GM12878 (cell line): ENCODE data around the gene SV2B. TPM values are rescaled to one million over a fixed set of nuclear protein-coding genes. Genes with fewer than 3 reads are reported as not detected.

Source experiments
- ATAC-seq: fragments of 200-7000 bp; cut with Tn5 transposase; 3 replicates; pipeline ENCODE4 v1.9.1; 2020; ENCODE audit warnings: mild to moderate bottlenecking, moderate library complexity
- BruUV-seq: library from RNA; stranded (reverse); fragments of 400-500 nt; replicated peaks from 2 replicates; lab custom pipeline; 2021; lab: Mats Ljungman, UMichigan
- CTCF ChIA-PET: fragments of 300-600 bp; sonication (Branson Sonifier 250); formaldehyde crosslinking; extraction: SDS; loops from one replicate; lab custom pipeline; 2021; ENCODE audit warnings: inconsistent platforms; lab: Yijun Ruan, JAX
- POLR2A ChIA-PET: fragments of 350-600 bp; formaldehyde crosslinking; extraction: SDS; loops from one replicate; lab custom pipeline; 2021; ENCODE audit warnings: inconsistent platforms; lab: Charles Lee
- RAD21 ChIA-PET: fragments of 300-600 bp; sonication (Branson Sonifier 250); formaldehyde crosslinking; loops from one replicate; lab custom pipeline; 2023; ENCODE audit warnings: antibody characterized with exemption; ENCODE audit not compliant: unreplicated experiment; lab: Charles Lee
- SMC1A ChIA-PET: fragments of 300-600 bp; sonication (Branson Sonifier 250); formaldehyde crosslinking; loops from one replicate; lab custom pipeline; 2023; ENCODE audit not compliant: unreplicated experiment, uncharacterized antibody; lab: Charles Lee
- DNase-seq: peaks from one replicate; pipeline ENCODE4 v3.0.0-alpha.2; 2011; ENCODE audit warnings: low read depth, low spot score
- FAIRE-seq: peaks from 3 replicates; lab custom pipeline; 2011; peaks lifted over from hg19 to GRCh38; lab: Jason Lieb, UNC
- H2AFZ ChIP-seq: 2 replicates; pipeline ENCODE4 v1.6.0; 2011; ENCODE audit warnings: low read depth, low read length, control low read depth; ENCODE audit not compliant: control insufficient read depth
- H3K27ac ChIP-seq: 2 replicates; pipeline ENCODE4 v1.5.1; 2011; ENCODE audit warnings: control low read depth; ENCODE audit not compliant: control insufficient read depth, insufficient read depth
- H3K27me3 ChIP-seq, 2 experiments: replicated peaks in 1 of 2; 2 replicates each; pipeline versions ENCODE4 v1.6.0 to v1.6.1; 2011; ENCODE audit warnings: low read length in 1 of 2; ENCODE audit not compliant: control insufficient read depth in 2 of 2, insufficient read depth in 2 of 2
- H3K36me3 ChIP-seq, 2 experiments: 2 replicates each; pipeline ENCODE4 v1.5.1; 2011; ENCODE audit warnings: low read length in 1 of 2; ENCODE audit not compliant: control insufficient read depth in 2 of 2, insufficient read depth in 2 of 2
- H3K4me1 ChIP-seq: 2 replicates; pipeline ENCODE4 v1.6.1; 2011; ENCODE audit warnings: mild to moderate bottlenecking, low read length, moderate library complexity, mixed read lengths; ENCODE audit not compliant: control insufficient read depth, insufficient read depth
- H3K4me2 ChIP-seq: 2 replicates; pipeline ENCODE4 v1.6.0; 2011; ENCODE audit warnings: control low read depth; ENCODE audit not compliant: control insufficient read depth, insufficient read depth
- H3K4me3 ChIP-seq: fragments of 200-600 bp; sonication (generic); 2 replicates; pipeline ENCODE4 v1.5.1; 2016
- H3K79me2 ChIP-seq: 2 replicates; pipeline ENCODE4 v1.6.0; 2011; ENCODE audit warnings: low read length; ENCODE audit not compliant: control insufficient read depth, insufficient read depth
- H3K9ac ChIP-seq: 2 replicates; pipeline ENCODE4 v1.8.0; 2011; ENCODE audit warnings: low read length, control low read depth, mixed read lengths; ENCODE audit not compliant: control insufficient read depth, insufficient read depth
- H3K9me3 ChIP-seq: replicated peaks from 3 replicates; pipeline ENCODE4 v1.5.1; 2011; ENCODE audit warnings: mild to moderate bottlenecking, low read length; ENCODE audit not compliant: control insufficient read depth, insufficient read depth
- H4K20me1 ChIP-seq: 2 replicates; pipeline ENCODE4 v1.6.0; 2011; ENCODE audit not compliant: control insufficient read depth, insufficient read depth
- CREB1 ChIP-seq: IDR thresholded peaks from 2 replicates; pipeline ENCODE4 v1.6.1; 2012; ENCODE audit warnings: low read depth, mild to moderate bottlenecking, inconsistent platforms
- NR2C1 ChIP-seq: fragments of 450-650 bp; IDR thresholded peaks from 2 replicates; pipeline ENCODE4 v1.6.1; 2017; ENCODE audit warnings: antibody characterized with exemption, mild to moderate bottlenecking, moderate library complexity
- STAT3 ChIP-seq: IDR thresholded peaks from 2 replicates; pipeline ENCODE4 v1.6.1; 2011; ENCODE audit warnings: low read depth, low read length, improper control_type of control experiment
- SUZ12 ChIP-seq: fragments of 200-600 bp; sonication (generic); IDR thresholded peaks from one replicate; pipeline ENCODE4 v1.6.1; 2018; ENCODE audit warnings: antibody characterized with exemption, mild to moderate bottlenecking; ENCODE audit not compliant: unreplicated experiment
- TARDBP ChIP-seq: IDR thresholded peaks from 2 replicates; pipeline ENCODE4 v1.6.1; 2016; ENCODE audit warnings: borderline replicate concordance
- TCF12 ChIP-seq: IDR thresholded peaks from 2 replicates; pipeline ENCODE4 v1.6.1; 2011; ENCODE audit warnings: low read depth, mild to moderate bottlenecking, low read length
- TCF3 ChIP-seq: IDR thresholded peaks from 2 replicates; pipeline ENCODE4 v1.6.1; 2012; ENCODE audit warnings: low read depth, mild to moderate bottlenecking, low read length, borderline replicate concordance; ENCODE audit not compliant: insufficient read depth
- USF1 ChIP-seq: IDR thresholded peaks from 2 replicates; pipeline ENCODE4 v1.6.1; 2011; ENCODE audit warnings: borderline replicate concordance, low read depth, mild to moderate bottlenecking, moderate library complexity, mixed read lengths, low read length; ENCODE audit not compliant: insufficient read depth; ENCODE audit errors: extremely low read length
- WGBS: methylation state at CpG from one replicate; pipeline ENCODE4 v1.1.6; 2016; ENCODE audit warnings: low lambda C conversion rate; ENCODE audit not compliant: insufficient replicate concordance, insufficient coverage; ENCODE audit errors: missing lambda C conversion rate; 5-methylcytosine and 5-hydroxymethylcytosine counted together
- in situ Hi-C: fragments of 300-500 bp; cut with MboI; formaldehyde crosslinking; loops from 9 replicates; pipeline ENCODE4 v1.14.3; 2018; ENCODE audit warnings: mixed read lengths
- intact Hi-C: fragments of 100-400 bp; cut with micrococcal nuclease; formaldehyde crosslinking; loops from one replicate; pipeline ENCODE4 v1.14.2; 2022; ENCODE audit not compliant: unreplicated experiment
- polyA plus RNA-seq, 11 experiments: library from polyadenylated mRNA; depleted of rRNA in 4 of 11; unstranded in 6 of 11; stranded (reverse) in 5 of 11; fragments of >200 nt; fragmentation: Nextera tagmentation in 4 of 11; fragmentation: Illumina TruSeq in 1 of 11; extraction: Ambion mirVana in 4 of 11; extraction: Trizol in 1 of 11; gene quantifications; 1 replicate in 1 of 11; 2 replicates in 10 of 11; pipeline versions ENCODE4 v1.2.1 to v1.2.3, GENCODE V29; 2011 to 2016; ENCODE audit warnings: inconsistent platforms in 2 of 11, missing spikeins in 2 of 11, low read depth in 1 of 11
- total RNA-seq, 4 experiments: library from RNA; depleted of rRNA in 3 of 4; stranded (reverse); fragments of >200 nt in 3 of 4; fragmentation: Illumina TruSeq in 1 of 4; extraction: Trizol in 1 of 4; gene quantifications; 2 replicates each; pipeline versions ENCODE4 v1.2.1 to v1.2.3, GENCODE V29; 2013 to 2021
- TF ChIP-seq, protein P1 (sequence below): fragments of 450-650 bp; IDR thresholded peaks from 2 replicates; pipeline ENCODE4 v1.6.1; 2014; ENCODE audit warnings: mild to moderate bottlenecking
- TF ChIP-seq, protein P2 (sequence below): fragments of 450-650 bp; formaldehyde crosslinking; IDR thresholded peaks from 2 replicates; pipeline ENCODE4 v1.4.0; 2022; ENCODE audit warnings: mild to moderate bottlenecking, moderate library complexity
- TF ChIP-seq, protein P3 (sequence below): fragments of 450-650 bp; IDR thresholded peaks from 2 replicates; pipeline ENCODE4 v1.6.1; 2017; ENCODE audit warnings: mild to moderate bottlenecking, moderate library complexity

Gene SV2B
- total and polyA plus RNA-seq, 10 of the 15 experiments (the other 5 are each of a cell fraction or from before 2014, with no cell fraction given): 0.03 to 1.7 (median 1.3) TPM

- TF ChIP-seq SUZ12: no peak
- TF ChIP-seq STAT3: no peak
Measured at GRCh38 chr15:91304786-91305185, 204.7 kb downstream of the SV2B start (continued).

GRCh38 chr15:91306144-91306543, 206.1 kb downstream of the SV2B start:
- in situ Hi-C loops: no loop called here
- no peak overlapping the region for H3K9ac ChIP-seq
- ChIA-PET POLR2A (no interaction called here), CTCF (no interaction called here), SMC1A (no interaction called here), RAD21 (no interaction called here)
- no peak for DNase-seq
- H3K4me2 ChIP-seq: no peak overlapping the region
- H2AFZ ChIP-seq: no peak overlapping the region
- no peaks in the 10 kb centered on the region for H3K36me3 ChIP-seq
- FAIRE-seq: no peak
- H3K9me3 ChIP-seq: no peaks in the 10 kb centered on the region
- H3K4me1 ChIP-seq: no peaks in the 10 kb centered on the region
- 7% methylated on average over 7 of the region's 7 CpGs for WGBS
- no peak overlapping the region for H3K4me3 ChIP-seq
- H3K27ac ChIP-seq: no peak overlapping the region
- intact Hi-C loops: loop anchor here (10.0 kb wide), 2 partner anchors 209 to 399 kb away; no protein-coding TSS in a partner anchor
- H3K27me3 ChIP-seq: peaks cover 0 to 3% of the 10 kb centered on the region in 2 experiments; a peak in 1 of 4 replicates
- no peaks in the 10 kb centered on the region for H4K20me1 ChIP-seq
- no peaks in the 10 kb centered on the region for H3K79me2 ChIP-seq
- no TSS peak for BruUV-seq
- no peak for ATAC-seq
- TF ChIP-seq USF1: no peak
- no peak for TF ChIP-seq TCF3
- TF ChIP-seq, protein P1, sequence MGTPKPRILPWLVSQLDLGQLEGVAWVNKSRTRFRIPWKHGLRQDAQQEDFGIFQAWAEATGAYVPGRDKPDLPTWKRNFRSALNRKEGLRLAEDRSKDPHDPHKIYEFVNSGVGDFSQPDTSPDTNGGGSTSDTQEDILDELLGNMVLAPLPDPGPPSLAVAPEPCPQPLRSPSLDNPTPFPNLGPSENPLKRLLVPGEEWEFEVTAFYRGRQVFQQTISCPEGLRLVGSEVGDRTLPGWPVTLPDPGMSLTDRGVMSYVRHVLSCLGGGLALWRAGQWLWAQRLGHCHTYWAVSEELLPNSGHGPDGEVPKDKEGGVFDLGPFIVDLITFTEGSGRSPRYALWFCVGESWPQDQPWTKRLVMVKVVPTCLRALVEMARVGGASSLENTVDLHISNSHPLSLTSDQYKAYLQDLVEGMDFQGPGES: no peak
- TF ChIP-seq NR2C1: no peak
- TF ChIP-seq TARDBP: no peak
- no peak for TF ChIP-seq CREB1
- TF ChIP-seq, protein P2, sequence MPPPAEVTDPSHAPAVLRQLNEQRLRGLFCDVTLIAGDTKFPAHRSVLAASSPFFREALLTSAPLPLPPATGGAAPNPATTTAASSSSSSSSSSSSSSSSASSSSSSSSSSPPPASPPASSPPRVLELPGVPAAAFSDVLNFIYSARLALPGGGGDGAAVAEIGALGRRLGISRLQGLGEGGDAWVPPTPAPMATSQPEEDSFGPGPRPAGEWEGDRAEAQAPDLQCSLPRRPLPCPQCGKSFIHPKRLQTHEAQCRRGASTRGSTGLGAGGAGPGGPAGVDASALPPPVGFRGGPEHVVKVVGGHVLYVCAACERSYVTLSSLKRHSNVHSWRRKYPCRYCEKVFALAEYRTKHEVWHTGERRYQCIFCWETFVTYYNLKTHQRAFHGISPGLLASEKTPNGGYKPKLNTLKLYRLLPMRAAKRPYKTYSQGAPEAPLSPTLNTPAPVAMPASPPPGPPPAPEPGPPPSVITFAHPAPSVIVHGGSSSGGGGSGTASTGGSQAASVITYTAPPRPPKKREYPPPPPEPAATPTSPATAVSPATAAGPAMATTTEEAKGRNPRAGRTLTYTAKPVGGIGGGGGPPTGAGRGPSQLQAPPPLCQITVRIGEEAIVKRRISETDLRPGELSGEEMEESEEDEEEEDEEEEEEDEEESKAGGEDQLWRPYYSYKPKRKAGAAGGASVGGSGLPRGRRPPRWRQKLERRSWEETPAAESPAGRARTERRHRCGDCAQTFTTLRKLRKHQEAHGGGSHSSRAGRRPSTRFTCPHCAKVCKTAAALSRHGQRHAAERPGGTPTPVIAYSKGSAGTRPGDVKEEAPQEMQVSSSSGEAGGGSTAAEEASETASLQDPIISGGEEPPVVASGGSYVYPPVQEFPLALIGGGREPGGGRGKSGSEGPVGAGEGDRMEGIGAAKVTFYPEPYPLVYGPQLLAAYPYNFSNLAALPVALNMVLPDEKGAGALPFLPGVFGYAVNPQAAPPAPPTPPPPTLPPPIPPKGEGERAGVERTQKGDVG (CRISPR knock-in tag): no peak
- no peak for TF ChIP-seq TCF12
- TF ChIP-seq, protein P3, sequence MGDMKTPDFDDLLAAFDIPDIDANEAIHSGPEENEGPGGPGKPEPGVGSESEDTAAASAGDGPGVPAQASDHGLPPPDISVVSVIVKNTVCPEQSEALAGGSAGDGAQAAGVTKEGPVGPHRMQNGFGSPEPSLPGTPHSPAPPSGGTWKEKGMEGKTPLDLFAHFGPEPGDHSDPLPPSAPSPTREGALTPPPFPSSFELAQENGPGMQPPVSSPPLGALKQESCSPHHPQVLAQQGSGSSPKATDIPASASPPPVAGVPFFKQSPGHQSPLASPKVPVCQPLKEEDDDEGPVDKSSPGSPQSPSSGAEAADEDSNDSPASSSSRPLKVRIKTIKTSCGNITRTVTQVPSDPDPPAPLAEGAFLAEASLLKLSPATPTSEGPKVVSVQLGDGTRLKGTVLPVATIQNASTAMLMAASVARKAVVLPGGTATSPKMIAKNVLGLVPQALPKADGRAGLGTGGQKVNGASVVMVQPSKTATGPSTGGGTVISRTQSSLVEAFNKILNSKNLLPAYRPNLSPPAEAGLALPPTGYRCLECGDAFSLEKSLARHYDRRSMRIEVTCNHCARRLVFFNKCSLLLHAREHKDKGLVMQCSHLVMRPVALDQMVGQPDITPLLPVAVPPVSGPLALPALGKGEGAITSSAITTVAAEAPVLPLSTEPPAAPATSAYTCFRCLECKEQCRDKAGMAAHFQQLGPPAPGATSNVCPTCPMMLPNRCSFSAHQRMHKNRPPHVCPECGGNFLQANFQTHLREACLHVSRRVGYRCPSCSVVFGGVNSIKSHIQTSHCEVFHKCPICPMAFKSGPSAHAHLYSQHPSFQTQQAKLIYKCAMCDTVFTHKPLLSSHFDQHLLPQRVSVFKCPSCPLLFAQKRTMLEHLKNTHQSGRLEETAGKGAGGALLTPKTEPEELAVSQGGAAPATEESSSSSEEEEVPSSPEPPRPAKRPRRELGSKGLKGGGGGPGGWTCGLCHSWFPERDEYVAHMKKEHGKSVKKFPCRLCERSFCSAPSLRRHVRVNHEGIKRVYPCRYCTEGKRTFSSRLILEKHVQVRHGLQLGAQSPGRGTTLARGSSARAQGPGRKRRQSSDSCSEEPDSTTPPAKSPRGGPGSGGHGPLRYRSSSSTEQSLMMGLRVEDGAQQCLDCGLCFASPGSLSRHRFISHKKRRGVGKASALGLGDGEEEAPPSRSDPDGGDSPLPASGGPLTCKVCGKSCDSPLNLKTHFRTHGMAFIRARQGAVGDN: no peak
